ENCODE results near the gene RPL11. TPM values are rescaled to one million over a fixed set of nuclear protein-coding genes. Genes with fewer than 3 reads are reported as not detected.
"Not testable (repeated sequence)": the region's sequence is repeated elsewhere in the genome, so short reads cannot be mapped to it uniquely, and the experiment has no call there.

The RPL11 gene
- total RNA-seq, 1 donor from 2014 or later: 657 TPM

GRCh38 chr1:23646091-23646490, 45.5 kb upstream of the RPL11 start:
- H3K9me3 Mint-ChIP-seq (ENCODE audit: unreplicated experiment): no peaks in the 10 kb centered on the region
- H3K4me1 Mint-ChIP-seq (ENCODE audit: low read depth, unreplicated experiment): peaks cover 2% of the 10 kb centered on the region
- H3K36me3 Mint-ChIP-seq (ENCODE audit: unreplicated experiment): no peaks in the 10 kb centered on the region
- TF ChIP-seq, protein P1, sequence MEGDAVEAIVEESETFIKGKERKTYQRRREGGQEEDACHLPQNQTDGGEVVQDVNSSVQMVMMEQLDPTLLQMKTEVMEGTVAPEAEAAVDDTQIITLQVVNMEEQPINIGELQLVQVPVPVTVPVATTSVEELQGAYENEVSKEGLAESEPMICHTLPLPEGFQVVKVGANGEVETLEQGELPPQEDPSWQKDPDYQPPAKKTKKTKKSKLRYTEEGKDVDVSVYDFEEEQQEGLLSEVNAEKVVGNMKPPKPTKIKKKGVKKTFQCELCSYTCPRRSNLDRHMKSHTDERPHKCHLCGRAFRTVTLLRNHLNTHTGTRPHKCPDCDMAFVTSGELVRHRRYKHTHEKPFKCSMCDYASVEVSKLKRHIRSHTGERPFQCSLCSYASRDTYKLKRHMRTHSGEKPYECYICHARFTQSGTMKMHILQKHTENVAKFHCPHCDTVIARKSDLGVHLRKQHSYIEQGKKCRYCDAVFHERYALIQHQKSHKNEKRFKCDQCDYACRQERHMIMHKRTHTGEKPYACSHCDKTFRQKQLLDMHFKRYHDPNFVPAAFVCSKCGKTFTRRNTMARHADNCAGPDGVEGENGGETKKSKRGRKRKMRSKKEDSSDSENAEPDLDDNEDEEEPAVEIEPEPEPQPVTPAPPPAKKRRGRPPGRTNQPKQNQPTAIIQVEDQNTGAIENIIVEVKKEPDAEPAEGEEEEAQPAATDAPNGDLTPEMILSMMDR (IDR thresholded peaks at IDR 0.05; ENCODE audit: partially characterized antibody, unreplicated experiment): no peak
- no peak overlapping the region for H3K27ac Mint-ChIP-seq (ENCODE audit: unreplicated experiment)
- H3K4me3 Mint-ChIP-seq (ENCODE audit: unreplicated experiment): no peak overlapping the region
- no peak for DNase-seq
- peaks cover 2% of the 10 kb centered on the region for H3K27me3 Mint-ChIP-seq (ENCODE audit: unreplicated experiment)

DNA sequence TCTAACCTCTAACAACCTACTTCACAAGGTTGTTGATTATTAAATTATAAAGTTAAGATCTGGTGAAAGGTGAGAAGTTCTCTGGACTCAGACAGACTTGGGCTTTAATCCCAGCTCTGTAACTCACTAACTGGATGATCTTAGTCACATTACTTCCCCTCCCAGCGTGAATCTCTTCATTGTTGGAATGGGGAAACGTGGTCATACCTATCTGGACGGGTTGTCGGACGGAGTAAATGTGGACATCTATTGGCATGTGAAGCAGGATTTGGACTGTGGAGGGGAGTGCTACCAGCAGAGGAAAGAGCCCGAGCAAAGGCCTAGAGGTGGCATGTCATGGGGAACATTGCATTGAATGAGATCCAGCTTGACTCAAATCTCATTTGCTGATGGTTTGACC, 45.1 kb upstream of the RPL11 start:
- Mint-ChIP-seq H3K9me3 (ENCODE audit: unreplicated experiment) (no peaks in the 10 kb centered on the region), H3K27ac (ENCODE audit: unreplicated experiment) (no peak overlapping the region), H3K27me3 (ENCODE audit: unreplicated experiment) (peaks cover 2% of the 10 kb centered on the region), H3K4me3 (ENCODE audit: unreplicated experiment) (no peak overlapping the region), H3K4me1 (ENCODE audit: low read depth, unreplicated experiment) (peaks cover 2% of the 10 kb centered on the region), H3K36me3 (ENCODE audit: unreplicated experiment) (no peaks in the 10 kb centered on the region)
- TF ChIP-seq, protein P1 (IDR thresholded peaks at IDR 0.05; ENCODE audit: partially characterized antibody, unreplicated experiment): no peak
- DNase-seq: no peak

DNA sequence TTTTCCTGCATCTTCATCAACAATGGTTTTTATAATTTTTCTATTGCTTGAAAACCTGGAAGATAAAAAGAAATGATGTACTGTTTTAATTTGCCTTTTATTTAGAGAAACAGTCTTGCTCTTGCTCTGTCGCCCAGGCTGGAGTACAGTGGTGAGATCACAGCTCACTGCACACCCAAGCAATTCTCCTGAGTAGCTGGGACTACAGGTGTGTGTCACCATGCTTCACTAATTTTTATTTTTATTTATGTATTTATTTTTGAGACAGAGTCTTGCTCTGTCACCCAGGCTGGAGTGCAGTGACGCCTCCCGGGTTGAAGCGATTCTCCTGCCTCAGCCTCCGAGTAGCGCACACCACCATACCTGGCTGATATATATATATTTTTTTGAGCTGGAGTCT, 43.0 kb upstream of the RPL11 start:
- Mint-ChIP-seq H3K36me3 (ENCODE audit: unreplicated experiment) (no peaks in the 10 kb centered on the region), H3K27me3 (ENCODE audit: unreplicated experiment) (peaks cover 2% of the 10 kb centered on the region), H3K27ac (ENCODE audit: unreplicated experiment) (no peak overlapping the region), H3K4me1 (ENCODE audit: low read depth, unreplicated experiment) (peaks cover 2% of the 10 kb centered on the region), H3K9me3 (ENCODE audit: unreplicated experiment) (no peaks in the 10 kb centered on the region), H3K4me3 (ENCODE audit: unreplicated experiment) (no peak overlapping the region)
- TF ChIP-seq, protein P1 (IDR thresholded peaks at IDR 0.05; ENCODE audit: partially characterized antibody, unreplicated experiment): no peak
- no peak for DNase-seq

- H3K27ac Mint-ChIP-seq (ENCODE audit: unreplicated experiment); H3K36me3 Mint-ChIP-seq (ENCODE audit: unreplicated experiment); H3K4me1 Mint-ChIP-seq (ENCODE audit: low read depth, unreplicated experiment); H3K4me3 Mint-ChIP-seq (ENCODE audit: unreplicated experiment); H3K9me3 Mint-ChIP-seq (ENCODE audit: unreplicated experiment); DNase-seq; H3K27me3 Mint-ChIP-seq (ENCODE audit: unreplicated experiment): not testable (repeated sequence)
These were observed 42.4 kb upstream of the RPL11 start for GRCh38 chr1:23649157-23649556.

DNA sequence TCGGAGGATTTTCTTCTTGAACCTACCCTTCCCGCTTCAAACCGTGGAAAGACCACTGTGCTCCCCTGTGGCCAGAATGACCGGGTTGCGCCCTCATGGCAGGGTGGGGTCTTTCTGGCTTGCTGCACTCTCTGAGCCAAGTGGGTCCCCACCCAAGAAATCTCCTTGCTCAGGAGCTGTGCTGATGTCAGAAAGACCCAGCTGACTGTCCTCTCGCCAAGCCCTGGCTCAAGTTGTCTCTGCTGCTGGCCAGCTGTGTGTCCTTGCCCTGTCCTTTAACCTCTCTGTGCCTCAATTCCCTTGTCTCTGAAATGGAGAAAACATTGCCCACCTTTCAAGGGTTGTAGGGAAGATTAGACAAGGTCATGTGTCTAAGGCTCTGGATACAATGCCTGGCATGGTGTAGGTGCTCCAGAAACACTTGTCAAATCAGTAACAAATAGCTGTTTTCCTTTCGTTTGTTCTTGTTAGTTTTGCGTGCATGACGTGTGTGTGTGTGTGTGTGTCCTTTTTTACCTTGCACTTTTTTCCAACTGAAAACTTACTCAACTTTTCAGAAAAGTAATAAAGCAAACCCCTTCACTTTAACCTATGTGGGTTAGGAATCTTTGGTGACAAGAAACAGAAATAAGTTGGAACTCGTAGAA, 41.1 kb upstream of the RPL11 start:
- TF ChIP-seq, protein P1 (IDR thresholded peaks at IDR 0.05; ENCODE audit: partially characterized antibody, unreplicated experiment): no peak
- Mint-ChIP-seq H3K27ac (ENCODE audit: unreplicated experiment) (no peak overlapping the region), H3K36me3 (ENCODE audit: unreplicated experiment) (no peaks in the 10 kb centered on the region), H3K4me3 (ENCODE audit: unreplicated experiment) (no peak overlapping the region), H3K9me3 (ENCODE audit: unreplicated experiment) (no peaks in the 10 kb centered on the region), H3K4me1 (ENCODE audit: low read depth, unreplicated experiment) (peaks cover 2% of the 10 kb centered on the region), H3K27me3 (ENCODE audit: unreplicated experiment) (peaks cover 2% of the 10 kb centered on the region)
- no peak for DNase-seq
